ENCODE results near the gene GLG1. TPM values are rescaled to one million over a fixed set of nuclear protein-coding genes. Genes with fewer than 3 reads are reported as not detected.

The GLG1 gene
- total RNA-seq, 1 experiment from 2014 or later: 135 TPM

DNA sequence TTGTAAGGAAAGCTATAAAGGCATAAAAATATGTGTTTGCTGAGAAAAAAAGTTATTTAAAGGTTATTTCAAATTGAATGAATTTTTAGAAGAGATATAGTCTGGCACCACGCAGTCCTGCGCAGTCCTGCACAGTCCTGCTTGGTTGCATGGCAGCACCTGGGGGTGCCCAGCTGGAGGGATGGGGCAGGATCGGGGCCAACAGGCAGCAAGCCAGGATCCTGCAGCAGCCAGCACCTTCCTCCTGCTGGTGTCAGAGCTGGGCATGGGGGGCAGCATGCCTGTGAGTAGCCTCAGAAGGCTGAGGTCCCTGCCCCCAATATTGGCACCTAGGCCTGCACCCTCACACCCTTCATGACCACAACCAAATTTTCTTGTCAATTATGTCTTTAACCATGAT is 46.0 kb downstream of the GLG1 start:
- Histone ChIP-seq H3K79me2 (ENCODE audit: insufficient read depth, low read length) (peaks cover 14% of the 10 kb centered on the region; the same call in 1 of the 2 replicates), H2BK15ac (ENCODE audit: low read depth, low read length) (no peak overlapping the region)

More for the DNA sequence above, 46.0 kb downstream of the GLG1 start:
- Histone ChIP-seq H3K27ac (ENCODE audit: insufficient read length, low read depth, low read length) (no peak overlapping the region), H2BK5ac (ENCODE audit: insufficient read length, low read length) (no peak overlapping the region), H3K18ac (ENCODE audit: insufficient read length, low read depth, low read length) (no peak overlapping the region), H4K20me1 (ENCODE audit: control insufficient read depth, insufficient read depth, insufficient read length) (no peaks in the 10 kb centered on the region), H3K14ac (ENCODE audit: insufficient read depth, low read length) (peak overlapping the region; percentile 72; the same call in 1 of the 2 replicates), H2BK20ac (ENCODE audit: low read depth, low read length, poor library complexity, severe bottlenecking) (no peak overlapping the region), H2BK120ac (ENCODE audit: low read depth, low read length, poor library complexity, severe bottlenecking) (no peak overlapping the region), H3K4me1 (ENCODE audit: insufficient read depth, low read length) (0 out of 2 replicates have a peak, but pooled peaks cover 1% of the 10 kb centered on the region), H3K9ac (ENCODE audit: extremely low read depth, insufficient read length, low read length) (no peak overlapping the region), H3K4ac (ENCODE audit: low read depth, low read length) (no peak overlapping the region), H3T11ph (ENCODE audit: low read length) (no peak overlapping the region), H3K9me3 (ENCODE audit: control insufficient read depth, low read depth, low read length) (no peaks in the 10 kb centered on the region), H2BK12ac (ENCODE audit: insufficient read length, low read depth, low read length) (no peak overlapping the region), H3K27me3 (ENCODE audit: insufficient read depth, low read length) (no peaks in the 10 kb centered on the region), H2AFZ (ENCODE audit: low read length) (no peak overlapping the region), H3K56ac (ENCODE audit: insufficient read length, low read depth, low read length) (no peak overlapping the region), H4K5ac (ENCODE audit: insufficient read length, low read depth, low read length) (no peak overlapping the region), H2AK5ac (ENCODE audit: insufficient read length, low read length) (no peak overlapping the region), H3K23ac (ENCODE audit: insufficient read length, low read depth, low read length) (no peak overlapping the region), H4K91ac (ENCODE audit: insufficient read length, low read depth, low read length) (no peak overlapping the region), H3K23me2 (ENCODE audit: insufficient read length, low read depth, low read length, poor library complexity, severe bottlenecking) (no peaks in the 10 kb centered on the region), H4K8ac (replicated peaks; ENCODE audit: insufficient read length, low read depth, low read length) (no peak overlapping the region), H3K79me1 (ENCODE audit: insufficient read depth, low read depth, low read length, poor library complexity, severe bottlenecking) (peaks cover 10% of the 10 kb centered on the region), H3K4me2 (ENCODE audit: insufficient read depth, insufficient read length, low read length) (no peak overlapping the region)
- TF ChIP-seq, protein P1, sequence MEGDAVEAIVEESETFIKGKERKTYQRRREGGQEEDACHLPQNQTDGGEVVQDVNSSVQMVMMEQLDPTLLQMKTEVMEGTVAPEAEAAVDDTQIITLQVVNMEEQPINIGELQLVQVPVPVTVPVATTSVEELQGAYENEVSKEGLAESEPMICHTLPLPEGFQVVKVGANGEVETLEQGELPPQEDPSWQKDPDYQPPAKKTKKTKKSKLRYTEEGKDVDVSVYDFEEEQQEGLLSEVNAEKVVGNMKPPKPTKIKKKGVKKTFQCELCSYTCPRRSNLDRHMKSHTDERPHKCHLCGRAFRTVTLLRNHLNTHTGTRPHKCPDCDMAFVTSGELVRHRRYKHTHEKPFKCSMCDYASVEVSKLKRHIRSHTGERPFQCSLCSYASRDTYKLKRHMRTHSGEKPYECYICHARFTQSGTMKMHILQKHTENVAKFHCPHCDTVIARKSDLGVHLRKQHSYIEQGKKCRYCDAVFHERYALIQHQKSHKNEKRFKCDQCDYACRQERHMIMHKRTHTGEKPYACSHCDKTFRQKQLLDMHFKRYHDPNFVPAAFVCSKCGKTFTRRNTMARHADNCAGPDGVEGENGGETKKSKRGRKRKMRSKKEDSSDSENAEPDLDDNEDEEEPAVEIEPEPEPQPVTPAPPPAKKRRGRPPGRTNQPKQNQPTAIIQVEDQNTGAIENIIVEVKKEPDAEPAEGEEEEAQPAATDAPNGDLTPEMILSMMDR (conservative IDR thresholded peaks at IDR 0.05): no peak
- H3K27me3 Mint-ChIP-seq (ENCODE audit: low read depth): no peaks in the 10 kb centered on the region
- DNase-seq: no peak
- H3K9me3 Mint-ChIP-seq: no peaks in the 10 kb centered on the region
- H3K27ac Mint-ChIP-seq: no peak overlapping the region
- peaks cover 8 to 9% of the 10 kb centered on the region in 2 experiments for H3K4me1 Mint-ChIP-seq
- peaks cover 0 to 3% (median 2%) of the 10 kb centered on the region in 3 experiments; a peak in 1 of 7 replicates for H3K36me3 Mint-ChIP-seq (ENCODE audit: insufficient read depth in 1 of 3, low read depth in 3 of 3)
- WGBS (ENCODE audit: extremely low coverage, insufficient read length, low lambda C conversion rate): no CpG with 5 or more reads among the region's 3 CpGs
- H3K4me3 Mint-ChIP-seq: no peak overlapping the region

All from H9 (cell line).